Measurements from ENCODE around the gene MESP2. TPM values are rescaled to one million over a fixed set of nuclear protein-coding genes. Genes with fewer than 3 reads are reported as not detected.

Gene MESP2
- total and polyA plus RNA-seq, 2 of the 8 experiments (the other 6 are each of a cell fraction or from before 2014, with no cell fraction given) = 0.35 to 0.80 TPM

DNA sequence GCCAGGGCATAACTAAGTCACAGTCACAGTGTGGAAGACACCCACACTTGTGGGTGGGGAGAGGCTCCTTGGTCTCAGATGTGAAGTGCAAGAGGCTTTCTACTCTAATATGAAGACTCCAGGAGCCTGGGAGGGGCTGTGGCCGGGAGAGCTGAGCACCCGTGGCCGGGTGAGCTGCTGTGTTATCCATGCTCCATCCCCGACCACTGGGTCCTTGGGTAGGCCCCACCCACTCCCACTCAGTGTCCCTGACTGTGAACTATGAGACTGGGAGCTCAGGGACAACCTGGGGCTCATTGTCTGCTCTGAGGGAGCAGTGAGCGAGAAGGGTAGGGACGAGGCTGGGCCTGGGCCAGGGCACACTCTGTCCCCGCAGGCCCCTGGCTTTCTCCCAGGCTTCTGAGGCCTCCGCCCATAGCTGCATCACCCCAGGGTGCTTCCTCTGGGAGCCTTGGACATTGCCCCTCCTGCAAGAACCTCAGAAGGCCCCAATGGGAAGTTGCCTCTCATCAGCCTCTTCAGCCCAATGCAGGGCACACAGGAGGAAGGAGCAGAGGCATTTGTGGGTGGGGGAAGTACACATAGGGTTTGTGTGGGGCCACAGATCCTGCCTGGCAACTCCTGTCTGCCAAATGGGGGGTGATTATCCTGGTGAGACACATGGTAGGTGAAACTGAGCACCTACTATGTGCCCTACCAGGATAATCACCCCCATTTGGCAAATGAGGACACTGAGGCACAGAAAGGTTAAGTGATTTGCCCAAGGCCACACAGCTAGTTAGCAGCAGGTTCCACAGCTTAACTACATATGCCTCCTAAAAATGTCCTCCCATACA lies 36.1 kb downstream of the MESP2 start (continued):
- TF ChIP-seq SIX5 (IDR thresholded peaks at IDR 0.05; ENCODE audit: low read depth, low read length) (no peak), BACH1 (IDR thresholded peaks at IDR 0.05; ENCODE audit: low read length) (no peak)
